ENCODE results near the gene ERC2.

GRCh38 chr3:55519019-55519418 is 949.2 kb downstream of the ERC2 start:
- TF ChIP-seq CTCF (IDR thresholded peaks at IDR 0.05; ENCODE audit: insufficient read depth, low read depth, low read length): no peak
- no peak for TF ChIP-seq EZH2 (IDR thresholded peaks at IDR 0.05; ENCODE audit: insufficient read depth, low read length)

Measured in astrocyte (in vitro differentiated cells and primary cell).